ENCODE results near the gene SESN1.

SESN1 gene

DNA sequence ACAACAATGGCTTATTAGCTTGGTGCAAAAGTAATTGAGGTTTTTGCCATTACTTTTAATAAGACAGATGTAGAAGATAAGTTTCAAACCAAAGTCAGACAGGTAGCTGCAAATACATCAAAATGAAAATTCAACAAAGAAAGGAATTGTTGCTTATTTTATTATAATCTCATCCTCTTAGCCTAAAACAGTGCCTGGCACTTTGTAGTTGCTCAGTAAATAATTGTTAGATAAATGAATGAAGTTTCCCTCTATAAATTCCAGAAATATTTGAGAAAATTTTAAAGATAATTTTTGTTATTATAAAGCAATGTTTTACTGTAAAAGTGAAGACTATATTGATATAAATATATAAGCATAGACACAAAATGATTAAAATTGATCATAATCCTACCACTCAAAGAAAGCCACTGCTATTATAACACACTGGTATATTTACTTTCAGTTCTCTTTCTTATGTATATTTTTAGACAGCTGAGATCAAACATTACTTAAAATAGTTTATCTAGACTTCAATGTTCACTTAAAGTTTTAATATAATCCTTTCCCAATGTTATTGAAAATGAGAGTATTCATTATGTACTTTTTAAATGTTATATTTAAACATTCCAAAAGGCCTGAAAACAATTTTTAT lies 42.5 kb downstream of the SESN1 start:
- no peak overlapping the region for H3K4me2 ChIP-seq (ENCODE audit: insufficient read depth, low read length)
- TF ChIP-seq EZH2 (IDR thresholded peaks at IDR 0.05; ENCODE audit: borderline replicate concordance, low read depth, low read length, severe bottlenecking), result no peak
- TF ChIP-seq, protein P1, sequence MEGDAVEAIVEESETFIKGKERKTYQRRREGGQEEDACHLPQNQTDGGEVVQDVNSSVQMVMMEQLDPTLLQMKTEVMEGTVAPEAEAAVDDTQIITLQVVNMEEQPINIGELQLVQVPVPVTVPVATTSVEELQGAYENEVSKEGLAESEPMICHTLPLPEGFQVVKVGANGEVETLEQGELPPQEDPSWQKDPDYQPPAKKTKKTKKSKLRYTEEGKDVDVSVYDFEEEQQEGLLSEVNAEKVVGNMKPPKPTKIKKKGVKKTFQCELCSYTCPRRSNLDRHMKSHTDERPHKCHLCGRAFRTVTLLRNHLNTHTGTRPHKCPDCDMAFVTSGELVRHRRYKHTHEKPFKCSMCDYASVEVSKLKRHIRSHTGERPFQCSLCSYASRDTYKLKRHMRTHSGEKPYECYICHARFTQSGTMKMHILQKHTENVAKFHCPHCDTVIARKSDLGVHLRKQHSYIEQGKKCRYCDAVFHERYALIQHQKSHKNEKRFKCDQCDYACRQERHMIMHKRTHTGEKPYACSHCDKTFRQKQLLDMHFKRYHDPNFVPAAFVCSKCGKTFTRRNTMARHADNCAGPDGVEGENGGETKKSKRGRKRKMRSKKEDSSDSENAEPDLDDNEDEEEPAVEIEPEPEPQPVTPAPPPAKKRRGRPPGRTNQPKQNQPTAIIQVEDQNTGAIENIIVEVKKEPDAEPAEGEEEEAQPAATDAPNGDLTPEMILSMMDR (IDR thresholded peaks at IDR 0.05; ENCODE audit: borderline replicate concordance, extremely low read depth, low read length, poor library complexity, severe bottlenecking), result no peak
- no peaks in the 10 kb centered on the region for H3K4me1 ChIP-seq (ENCODE audit: insufficient read depth, low read length)
- DNase-seq (no peak), ATAC-seq (ENCODE audit: insufficient read depth, low read depth) (no peak)
- no peaks in the 10 kb centered on the region for H4K20me1 ChIP-seq (ENCODE audit: insufficient read depth, low read length)
- no peak overlapping the region for H3K9ac ChIP-seq (ENCODE audit: low read depth, low read length)
- H3K27ac ChIP-seq (ENCODE audit: low read length), result no peak overlapping the region
- no peaks in the 10 kb centered on the region for H3K36me3 ChIP-seq (ENCODE audit: insufficient read depth, low read length)
- H3K9me3 ChIP-seq (ENCODE audit: insufficient read depth, low read length, severe bottlenecking), result no peaks in the 10 kb centered on the region
- H3K27me3 ChIP-seq (ENCODE audit: insufficient read depth, low read length, poor library complexity), result no peaks in the 10 kb centered on the region
- no peaks in the 10 kb centered on the region for H3K79me2 ChIP-seq (ENCODE audit: insufficient read depth, low read length)
- no peak overlapping the region for H2AFZ ChIP-seq (ENCODE audit: low read depth, low read length)
- H3K4me3 ChIP-seq (ENCODE audit: low read depth in 1 of 2, low read length in 2 of 2), result no peak overlapping the region

DNA sequence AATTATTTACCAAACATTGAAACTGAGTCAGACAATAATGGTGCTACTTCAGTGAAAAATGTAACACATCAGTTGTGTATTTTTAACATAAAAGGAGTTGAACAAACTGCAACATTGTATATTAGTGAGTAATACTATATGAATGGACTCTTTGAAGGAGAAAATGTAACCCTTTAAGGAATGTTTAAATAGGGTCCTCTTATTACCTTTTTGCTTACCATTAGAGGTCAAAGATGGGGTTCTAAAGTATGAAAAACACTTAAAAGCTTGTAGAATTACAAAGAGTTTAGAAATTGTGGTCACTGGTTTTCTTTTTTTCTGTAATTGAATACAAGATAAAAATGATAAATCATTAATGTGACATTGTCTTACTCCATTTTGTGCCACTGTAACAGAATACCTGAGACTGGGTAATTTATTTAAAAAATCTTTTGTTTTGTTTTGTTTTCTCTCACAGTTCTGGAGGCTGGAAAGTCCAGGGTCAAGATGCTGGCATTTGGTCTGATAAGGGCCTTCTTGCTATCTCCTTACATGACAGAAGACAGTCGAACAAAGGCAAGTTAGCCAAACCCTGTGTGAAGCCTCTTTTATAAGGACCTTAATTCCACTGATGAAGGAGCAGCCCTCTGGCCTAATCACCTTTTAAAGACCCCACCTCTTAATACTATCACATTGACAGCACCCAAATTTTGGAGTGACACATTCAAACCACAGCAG lies 43.2 kb downstream of the SESN1 start:
- no peaks in the 10 kb centered on the region for H3K36me3 ChIP-seq (ENCODE audit: insufficient read depth, low read length)
- no peak overlapping the region for H2AFZ ChIP-seq (ENCODE audit: low read depth, low read length)
- DNase-seq (no peak), ATAC-seq (ENCODE audit: insufficient read depth, low read depth) (no peak)
- TF ChIP-seq EZH2 (IDR thresholded peaks at IDR 0.05; ENCODE audit: borderline replicate concordance, low read depth, low read length, severe bottlenecking), result no peak
- TF ChIP-seq, protein P1 (IDR thresholded peaks at IDR 0.05; ENCODE audit: borderline replicate concordance, extremely low read depth, low read length, poor library complexity, severe bottlenecking), result no peak
- no peaks in the 10 kb centered on the region for H3K4me1 ChIP-seq (ENCODE audit: insufficient read depth, low read length)
- no peaks in the 10 kb centered on the region for H3K9me3 ChIP-seq (ENCODE audit: insufficient read depth, low read length, severe bottlenecking)
- no peak overlapping the region for H3K4me3 ChIP-seq (ENCODE audit: low read depth in 1 of 2, low read length in 2 of 2)
- H3K79me2 ChIP-seq (ENCODE audit: insufficient read depth, low read length), result no peaks in the 10 kb centered on the region
- no peak overlapping the region for H3K27ac ChIP-seq (ENCODE audit: low read length)
- no peaks in the 10 kb centered on the region for H3K27me3 ChIP-seq (ENCODE audit: insufficient read depth, low read length, poor library complexity)
- H3K4me2 ChIP-seq (ENCODE audit: insufficient read depth, low read length), result no peak overlapping the region
- H4K20me1 ChIP-seq (ENCODE audit: insufficient read depth, low read length), result no peaks in the 10 kb centered on the region
- H3K9ac ChIP-seq (ENCODE audit: low read depth, low read length), result no peak overlapping the region

DNA sequence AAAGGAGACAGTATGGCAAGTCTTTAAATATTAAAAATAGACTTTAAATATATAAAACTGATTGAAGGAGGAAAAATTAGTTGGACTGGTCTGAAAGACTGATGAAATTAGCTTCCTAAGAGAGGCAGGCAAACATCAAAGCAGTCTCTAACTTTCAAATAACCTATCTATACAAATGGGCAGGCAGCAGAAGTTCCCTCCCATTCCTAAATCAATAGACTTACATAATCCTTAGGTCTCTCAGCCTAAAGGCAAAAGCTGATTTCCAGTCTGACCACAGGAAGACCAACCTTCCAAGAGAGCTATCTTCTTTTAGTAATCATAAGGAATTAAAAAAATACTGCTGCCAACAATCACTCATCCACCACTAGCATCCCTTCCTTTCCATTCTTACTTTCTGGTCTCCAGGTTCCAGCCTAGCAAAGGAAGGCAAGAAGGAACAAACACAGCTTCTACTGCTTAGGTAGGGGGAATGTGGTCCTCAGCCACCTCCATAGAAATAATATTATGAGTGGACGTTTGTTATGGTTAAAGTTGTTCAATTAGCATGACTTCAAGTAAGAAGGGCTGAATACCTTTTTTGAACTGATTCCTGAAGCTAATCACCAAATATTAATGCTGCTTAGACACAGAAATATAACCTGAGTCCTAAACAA lies 44.1 kb downstream of the SESN1 start:
- Histone ChIP-seq H2AFZ (ENCODE audit: low read depth, low read length) (no peak overlapping the region), H3K9me3 (ENCODE audit: insufficient read depth, low read length, severe bottlenecking) (no peaks in the 10 kb centered on the region), H3K27ac (ENCODE audit: low read length) (no peak overlapping the region), H3K36me3 (ENCODE audit: insufficient read depth, low read length) (no peaks in the 10 kb centered on the region), H4K20me1 (ENCODE audit: insufficient read depth, low read length) (no peaks in the 10 kb centered on the region), H3K27me3 (ENCODE audit: insufficient read depth, low read length, poor library complexity) (no peaks in the 10 kb centered on the region), H3K9ac (ENCODE audit: low read depth, low read length) (no peak overlapping the region), H3K4me2 (ENCODE audit: insufficient read depth, low read length) (no peak overlapping the region), H3K4me3 (ENCODE audit: low read depth in 1 of 2, low read length in 2 of 2) (no peak overlapping the region), H3K79me2 (ENCODE audit: insufficient read depth, low read length) (no peaks in the 10 kb centered on the region), H3K4me1 (ENCODE audit: insufficient read depth, low read length) (no peaks in the 10 kb centered on the region)
- TF ChIP-seq, protein P1 (IDR thresholded peaks at IDR 0.05; ENCODE audit: borderline replicate concordance, extremely low read depth, low read length, poor library complexity, severe bottlenecking), result no peak
- TF ChIP-seq EZH2 (IDR thresholded peaks at IDR 0.05; ENCODE audit: borderline replicate concordance, low read depth, low read length, severe bottlenecking), result no peak
- no peak for ATAC-seq (ENCODE audit: insufficient read depth, low read depth)
- DNase-seq, result no peak

Measured in DND-41 (cell line).